HG03521 (cell line): Measurements from ENCODE around the gene TP73.

Experiments
- ATAC-seq: cut with Tn5 transposase; IDR thresholded peaks from one replicate; pipeline ENCODE4 v1.9.1; 2021; ENCODE audit warnings: mild to moderate bottlenecking, moderate library complexity; ENCODE audit not compliant: unreplicated experiment

Gene TP73

DNA sequence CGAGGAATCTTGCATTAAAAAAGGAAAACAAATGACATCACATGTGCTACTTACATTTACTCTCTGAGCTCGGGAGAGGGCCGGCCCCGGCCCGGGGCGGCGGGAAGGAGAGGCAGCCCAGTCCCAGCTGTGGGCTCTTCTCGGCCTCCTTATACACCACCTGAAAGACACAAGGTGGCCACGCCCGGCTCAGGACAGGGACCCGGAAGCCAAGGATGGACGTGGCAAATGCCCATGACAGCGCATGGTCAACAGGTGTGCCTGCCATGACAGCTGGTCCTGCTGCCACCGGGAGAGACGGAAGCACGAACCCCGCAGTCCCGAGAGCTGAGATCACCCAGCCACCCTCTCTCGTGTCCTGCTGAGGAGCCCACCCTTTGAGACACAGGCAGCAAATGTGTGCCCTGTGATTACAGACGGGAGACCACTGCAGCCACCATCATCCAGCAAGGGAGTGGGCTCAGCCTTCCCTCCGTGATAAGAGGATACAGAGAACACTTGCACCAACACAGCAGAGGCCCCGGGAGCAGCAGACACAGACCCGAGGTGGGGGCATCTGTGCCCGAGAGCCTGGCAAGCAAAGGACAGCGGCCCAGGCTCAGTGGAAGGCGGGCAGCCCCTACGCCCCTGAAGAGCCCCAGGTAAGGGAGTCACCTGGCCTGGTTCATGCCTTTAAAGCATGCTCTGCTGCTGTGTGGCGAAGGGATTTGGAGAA, 18.8 kb upstream of the TP73 start:
- no peak for ATAC-seq

DNA sequence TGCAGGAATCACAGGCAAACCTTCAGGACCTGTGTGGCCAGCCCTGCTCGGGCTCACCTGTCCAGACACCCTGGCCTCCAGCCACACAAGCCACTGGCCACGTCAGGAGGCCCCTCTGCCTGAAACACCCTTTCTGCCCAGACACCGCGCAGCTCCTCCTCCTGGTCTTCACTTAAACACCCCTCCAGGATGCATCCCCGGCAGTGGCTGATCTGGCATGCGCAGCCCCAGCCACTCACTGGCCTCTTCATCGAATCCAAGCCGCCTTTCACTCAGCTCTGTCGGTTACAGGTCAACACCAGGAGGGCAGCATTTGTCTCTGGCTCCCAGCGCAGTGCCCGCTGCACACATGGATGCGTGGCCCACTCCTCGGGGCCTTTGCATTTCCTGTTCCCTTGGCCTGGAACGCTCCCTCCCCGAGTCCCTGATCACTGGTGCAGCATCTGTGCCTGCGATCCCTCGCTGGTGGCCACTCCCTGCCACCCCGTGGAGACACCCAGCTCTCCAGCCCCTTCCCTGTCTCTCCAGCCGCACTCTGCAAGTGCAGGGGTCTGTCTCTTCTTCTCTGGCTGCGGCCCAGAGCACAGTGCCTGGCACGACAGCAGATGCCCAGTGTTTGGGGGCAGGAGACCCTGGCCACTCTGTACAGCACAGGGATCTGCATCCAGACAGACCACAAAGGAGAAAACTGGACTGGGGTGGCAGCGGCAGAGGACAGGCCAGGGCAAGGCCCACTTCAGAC, 18.1 kb upstream of the TP73 start:
- no peak for ATAC-seq

DNA sequence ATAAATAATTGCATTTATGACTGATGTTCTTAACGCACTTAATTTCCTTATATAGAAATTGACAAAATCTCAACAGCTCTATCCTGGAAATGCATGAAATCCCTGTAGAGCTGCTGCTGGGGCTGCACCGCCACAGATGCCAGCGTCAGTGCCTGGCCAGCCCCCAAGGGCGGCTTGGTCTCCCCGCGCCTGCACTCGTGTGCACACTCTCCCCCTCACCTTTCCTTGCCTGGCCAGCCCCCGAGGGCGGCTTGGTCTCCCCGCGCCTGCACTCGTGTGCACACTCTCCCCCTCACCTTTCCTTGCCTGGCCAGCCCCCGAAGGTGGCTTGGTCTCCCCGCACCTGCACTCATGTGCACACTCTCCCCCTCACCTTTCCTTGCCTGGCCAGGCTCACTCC, 16.2 kb upstream of the TP73 start:
- no peak for ATAC-seq

DNA sequence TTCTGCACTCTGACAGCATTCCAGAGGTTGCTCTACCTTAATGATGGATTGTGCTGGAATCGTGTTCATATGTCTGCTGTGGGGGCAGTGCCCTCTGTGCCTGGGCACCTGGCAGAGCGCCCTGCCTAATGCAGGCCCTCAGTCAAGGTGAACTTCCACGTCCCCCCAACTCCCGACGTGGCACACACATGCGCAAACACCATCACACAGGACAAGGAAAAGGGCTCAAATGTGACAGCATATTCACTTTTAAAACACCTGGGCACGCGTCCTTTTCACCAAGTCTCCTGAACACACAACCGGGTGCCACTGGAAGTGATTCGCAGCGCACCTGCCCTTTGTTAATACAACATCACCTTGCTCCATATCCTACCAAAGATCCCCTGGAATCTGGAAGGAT, 15.8 kb upstream of the TP73 start:
- ATAC-seq, result no peak

DNA sequence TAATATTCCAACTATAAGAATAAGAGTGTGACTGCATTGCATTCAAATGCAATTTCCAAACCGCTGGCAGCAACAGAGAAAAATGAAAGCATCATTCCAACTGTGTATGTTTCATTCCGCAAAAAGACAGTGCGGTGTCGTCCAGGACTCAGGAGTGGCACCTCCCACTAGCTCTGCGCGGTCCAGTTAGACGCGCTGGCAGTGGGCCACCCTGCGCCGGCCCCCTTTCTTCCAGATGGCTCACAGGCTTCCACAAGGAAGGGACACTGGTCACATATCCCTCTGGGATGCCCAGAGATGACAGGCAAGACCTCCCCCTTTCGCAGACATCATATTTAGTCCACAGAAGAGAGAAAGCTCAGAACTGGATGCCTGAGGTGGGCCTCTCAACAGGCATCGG, 14.3 kb upstream of the TP73 start:
- no peak for ATAC-seq

DNA sequence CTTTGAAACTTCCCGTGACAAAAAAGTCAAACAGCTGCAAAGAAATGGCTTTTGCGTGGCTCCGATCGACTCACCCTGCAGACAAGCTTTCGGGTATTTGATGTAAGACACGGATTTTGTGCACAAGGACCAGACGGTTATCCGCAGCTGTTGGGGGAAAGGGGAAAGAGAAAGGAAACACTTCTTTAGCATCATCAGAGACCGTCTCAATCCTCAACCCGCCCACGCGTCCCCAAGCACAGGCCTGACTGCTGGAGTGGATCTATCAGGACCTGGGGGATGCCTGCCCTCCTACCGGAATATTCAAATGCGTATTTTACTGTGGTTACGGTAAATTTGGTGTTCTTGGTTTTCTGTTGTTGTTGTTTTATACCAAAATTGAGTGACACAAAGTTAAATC, 13.6 kb upstream of the TP73 start:
- ATAC-seq, result no peak

DNA sequence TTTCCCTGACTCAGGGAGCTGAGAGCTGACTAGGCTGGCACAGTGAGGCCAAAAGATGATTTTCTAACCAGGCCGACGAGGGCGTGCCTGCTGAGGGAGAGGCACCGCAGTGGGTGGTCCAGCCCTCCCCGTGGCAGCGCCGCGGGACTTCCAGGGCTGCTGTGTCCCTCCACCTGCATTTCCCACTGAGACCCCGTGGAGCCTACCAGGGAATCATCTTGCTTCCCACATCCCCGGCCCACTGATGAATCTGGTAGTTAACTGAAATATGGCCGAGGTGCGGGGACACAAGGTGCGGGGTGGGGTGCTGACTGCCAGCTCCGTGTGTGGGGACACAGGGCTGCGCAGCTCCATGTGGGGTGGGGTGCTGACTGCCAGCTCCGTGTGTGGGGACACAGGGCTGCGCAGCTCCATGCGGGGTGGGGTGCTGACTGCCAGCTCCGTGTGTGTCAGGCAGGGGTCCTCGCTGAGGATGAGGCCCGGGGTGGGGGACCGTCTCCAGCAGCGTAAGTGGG, 12.9 kb upstream of the TP73 start:
- ATAC-seq, result no peak

DNA sequence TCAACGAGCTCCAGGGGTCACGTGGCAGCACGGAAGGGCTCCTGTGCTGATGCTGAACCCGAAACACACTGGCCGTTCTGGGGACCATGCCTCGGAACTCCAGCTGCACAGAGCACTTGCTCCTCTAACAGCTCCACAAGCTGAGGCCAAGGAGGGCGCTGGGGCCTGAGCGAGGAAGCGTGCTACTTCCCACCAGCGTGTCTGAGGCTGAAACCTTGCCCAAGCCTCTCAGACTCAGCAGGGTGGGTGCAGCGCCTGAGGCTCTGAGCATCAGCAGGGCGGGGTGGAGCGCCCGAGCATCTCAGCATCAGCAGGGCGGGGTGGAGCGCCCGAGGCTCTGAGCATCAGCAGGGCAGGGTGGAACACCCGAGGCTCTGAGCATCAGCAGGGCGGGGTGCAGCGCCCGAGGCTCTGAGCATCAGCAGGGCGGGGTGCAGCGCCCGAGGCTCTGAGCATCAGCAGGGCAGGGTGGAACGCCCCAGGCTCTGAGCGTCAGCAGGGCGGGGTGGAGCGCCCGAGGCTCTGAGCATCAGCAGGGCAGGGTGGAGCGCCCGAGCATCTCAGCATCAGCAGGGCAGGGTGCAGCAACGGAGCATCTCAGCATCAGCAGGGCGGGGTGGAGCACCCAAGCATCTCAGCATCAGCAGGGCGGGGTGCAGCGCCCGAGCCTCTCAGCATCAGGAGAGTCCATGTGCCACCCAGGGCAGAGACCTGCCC, 12.0 kb upstream of the TP73 start:
- no peak for ATAC-seq

DNA sequence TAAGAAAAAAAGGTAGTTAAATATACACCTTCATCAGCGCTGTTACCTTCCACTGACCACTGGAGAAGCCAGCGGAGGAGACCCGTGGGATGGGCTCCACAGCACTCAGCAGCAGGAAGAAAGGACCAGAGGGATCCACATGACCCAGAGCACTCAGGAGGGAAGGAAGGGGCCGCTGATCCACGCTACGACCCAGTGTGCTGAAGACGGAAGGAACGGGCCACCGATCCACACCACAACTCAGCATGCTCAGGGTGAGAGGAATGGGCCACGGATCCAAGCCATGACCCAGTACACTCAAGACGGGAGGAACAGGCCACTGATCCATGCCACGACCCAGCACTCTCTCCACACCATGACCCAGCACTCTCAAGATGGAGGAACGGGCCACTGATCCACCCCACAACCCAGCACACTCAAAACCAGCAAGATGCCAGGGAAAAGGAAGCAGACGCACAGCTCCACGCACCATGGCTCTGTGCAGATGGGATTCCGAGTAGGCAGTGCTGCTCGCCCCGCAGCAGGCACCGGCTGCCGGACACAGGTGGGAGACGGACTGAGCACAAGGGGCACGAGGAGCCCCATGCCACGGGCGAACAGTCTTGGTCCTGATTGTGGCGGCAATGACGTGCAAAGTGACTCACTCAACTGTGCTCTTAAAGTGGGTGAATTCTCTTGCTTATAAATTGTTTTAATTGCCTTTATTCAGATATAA, 11.1 kb upstream of the TP73 start:
- no peak for ATAC-seq

DNA sequence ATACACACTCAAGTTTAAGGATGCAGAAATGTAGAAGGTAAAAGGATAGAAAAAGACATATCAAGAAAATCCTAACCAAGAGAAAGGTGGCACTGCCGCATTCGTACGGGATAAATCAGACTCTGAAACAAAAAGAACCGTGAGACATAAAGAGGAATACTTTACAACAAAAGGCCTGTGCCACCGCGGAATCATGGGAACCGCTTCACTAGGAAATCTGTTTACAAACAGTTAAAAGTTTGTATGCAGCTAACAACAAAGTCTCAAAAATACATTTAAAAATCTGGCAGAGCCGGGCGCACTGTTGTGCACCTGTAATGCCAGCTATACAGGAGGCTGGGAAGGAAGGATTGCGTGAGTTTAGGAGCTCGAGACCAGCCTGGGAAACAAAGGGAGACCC, 10.5 kb upstream of the TP73 start:
- no peak for ATAC-seq

DNA sequence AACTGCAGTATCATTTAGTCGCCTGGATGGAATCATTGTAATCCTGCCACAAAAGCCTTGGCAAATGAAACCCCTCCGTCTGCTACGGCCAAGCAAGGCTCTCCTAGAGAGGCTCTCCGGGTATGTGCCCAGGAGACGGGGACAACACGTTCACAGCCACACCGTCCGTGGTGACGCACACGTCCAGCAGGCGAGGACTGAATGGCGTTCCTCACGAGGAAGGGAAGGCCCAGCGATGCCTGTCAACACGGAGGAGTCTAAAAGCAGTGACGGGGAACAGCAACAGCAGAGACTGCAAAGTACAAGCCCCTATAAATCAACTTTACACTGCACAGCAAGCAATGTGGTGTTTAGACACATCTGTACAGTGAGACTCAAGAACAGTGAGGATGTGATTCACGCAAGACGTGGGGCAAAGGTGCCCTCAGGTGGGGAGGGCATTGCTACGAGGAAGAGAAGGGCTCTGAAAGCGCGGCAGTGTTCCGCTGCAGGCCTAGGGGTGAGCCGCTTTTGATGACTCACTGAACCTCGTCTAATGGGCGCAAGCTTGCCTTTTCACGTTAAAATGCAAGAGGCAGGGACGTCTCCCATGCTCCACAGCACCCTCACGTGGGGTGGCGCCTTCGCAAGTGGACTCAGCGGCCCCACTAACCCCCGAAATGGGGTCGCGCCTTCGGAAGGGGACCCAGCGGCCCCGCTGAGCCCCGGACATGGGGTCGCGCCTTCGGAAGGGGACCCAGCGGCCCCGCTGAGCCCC, 9.2 kb upstream of the TP73 start:
- ATAC-seq, result no peak

DNA sequence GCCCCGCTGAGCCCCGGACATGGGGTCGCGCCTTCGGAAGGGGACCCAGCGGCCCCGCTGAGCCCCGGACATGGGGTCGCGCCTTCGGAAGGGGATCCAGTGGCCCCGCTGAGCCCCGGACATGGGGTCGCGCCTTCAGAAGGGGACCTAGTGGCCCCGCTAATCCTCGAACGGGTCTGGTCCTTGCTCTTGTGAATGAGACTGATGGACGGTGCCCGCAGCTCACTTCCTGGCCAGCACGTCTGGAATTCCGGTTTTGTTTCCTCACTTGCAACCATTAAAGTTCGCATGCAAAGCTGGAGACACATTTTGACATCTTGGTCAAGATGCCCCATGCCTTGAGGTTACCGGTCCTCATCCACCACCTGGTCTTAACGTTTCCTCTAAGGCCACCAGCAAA, 8.0 kb upstream of the TP73 start:
- no peak for ATAC-seq

DNA sequence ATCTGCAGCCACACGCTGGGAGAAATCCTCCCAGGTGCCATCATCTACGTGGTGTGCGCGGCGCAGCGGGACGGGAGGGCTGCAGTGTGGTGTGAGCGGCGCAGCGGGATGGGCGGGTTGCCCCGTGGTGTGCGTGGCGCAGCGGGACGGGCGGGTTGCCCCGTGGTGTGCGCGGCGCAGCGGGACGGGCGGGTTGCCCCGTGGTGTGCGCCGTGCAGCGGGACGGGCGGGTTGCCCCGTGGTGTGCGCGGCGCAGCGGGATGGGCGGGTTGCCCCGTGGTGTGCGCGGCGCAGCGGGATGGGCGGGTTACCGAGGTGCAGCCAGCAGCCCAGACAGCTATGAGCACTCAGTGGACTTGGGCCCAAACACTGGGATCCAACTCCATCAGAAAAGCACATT, 7.1 kb upstream of the TP73 start:
- ATAC-seq, result no peak

DNA sequence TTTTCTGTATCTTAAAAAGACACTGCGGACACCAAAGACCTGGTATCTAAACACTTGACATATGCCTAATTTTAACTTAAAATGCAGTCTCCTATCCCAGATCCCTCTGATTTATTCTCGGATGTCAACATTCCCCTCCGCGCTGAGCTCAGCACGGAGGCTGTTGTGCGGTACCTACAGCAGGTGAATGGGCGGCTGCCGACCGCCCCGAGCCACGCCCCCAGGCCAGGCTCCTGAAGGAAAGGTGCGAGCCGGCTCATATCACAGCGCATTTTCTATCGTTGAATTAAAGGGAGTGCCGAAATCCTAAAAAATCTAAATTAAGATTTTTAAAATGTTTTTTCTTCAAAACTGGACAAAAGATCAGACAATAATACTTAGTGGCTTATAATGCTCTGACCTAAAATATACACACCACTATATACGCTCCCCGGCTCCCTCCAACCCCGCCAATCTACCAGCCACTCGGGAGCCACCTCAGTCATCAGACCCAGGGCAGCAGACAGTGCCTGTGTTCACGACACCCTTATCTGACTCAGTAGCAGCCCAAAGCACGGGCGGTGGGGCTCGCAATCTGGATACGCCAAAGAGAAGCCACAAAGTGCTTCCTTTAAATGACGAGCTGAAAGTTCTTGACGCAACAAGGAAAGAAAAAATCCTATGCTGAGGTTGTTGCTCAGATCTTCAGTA, 6.5 kb upstream of the TP73 start:
- ATAC-seq, result no peak

DNA sequence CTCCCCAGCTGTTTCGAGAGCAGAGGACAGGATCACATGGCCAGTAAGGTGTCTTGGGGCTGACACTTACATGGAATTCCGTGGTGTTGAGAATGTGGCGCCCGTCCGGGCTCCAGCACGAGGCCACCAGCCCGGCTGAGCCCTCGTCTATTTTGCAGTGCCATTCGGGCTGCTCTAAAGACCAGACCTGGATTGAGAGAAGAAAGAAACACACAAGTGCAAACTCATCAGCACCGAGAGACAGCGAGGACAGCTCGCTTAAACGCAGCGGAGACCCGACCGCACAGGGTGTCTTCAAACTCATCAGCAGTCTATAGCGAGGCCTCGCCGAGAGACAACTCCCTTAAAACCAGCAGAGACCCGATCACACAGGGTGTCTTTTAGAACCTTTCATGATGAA, 5.7 kb upstream of the TP73 start:
- ATAC-seq, result no peak

DNA sequence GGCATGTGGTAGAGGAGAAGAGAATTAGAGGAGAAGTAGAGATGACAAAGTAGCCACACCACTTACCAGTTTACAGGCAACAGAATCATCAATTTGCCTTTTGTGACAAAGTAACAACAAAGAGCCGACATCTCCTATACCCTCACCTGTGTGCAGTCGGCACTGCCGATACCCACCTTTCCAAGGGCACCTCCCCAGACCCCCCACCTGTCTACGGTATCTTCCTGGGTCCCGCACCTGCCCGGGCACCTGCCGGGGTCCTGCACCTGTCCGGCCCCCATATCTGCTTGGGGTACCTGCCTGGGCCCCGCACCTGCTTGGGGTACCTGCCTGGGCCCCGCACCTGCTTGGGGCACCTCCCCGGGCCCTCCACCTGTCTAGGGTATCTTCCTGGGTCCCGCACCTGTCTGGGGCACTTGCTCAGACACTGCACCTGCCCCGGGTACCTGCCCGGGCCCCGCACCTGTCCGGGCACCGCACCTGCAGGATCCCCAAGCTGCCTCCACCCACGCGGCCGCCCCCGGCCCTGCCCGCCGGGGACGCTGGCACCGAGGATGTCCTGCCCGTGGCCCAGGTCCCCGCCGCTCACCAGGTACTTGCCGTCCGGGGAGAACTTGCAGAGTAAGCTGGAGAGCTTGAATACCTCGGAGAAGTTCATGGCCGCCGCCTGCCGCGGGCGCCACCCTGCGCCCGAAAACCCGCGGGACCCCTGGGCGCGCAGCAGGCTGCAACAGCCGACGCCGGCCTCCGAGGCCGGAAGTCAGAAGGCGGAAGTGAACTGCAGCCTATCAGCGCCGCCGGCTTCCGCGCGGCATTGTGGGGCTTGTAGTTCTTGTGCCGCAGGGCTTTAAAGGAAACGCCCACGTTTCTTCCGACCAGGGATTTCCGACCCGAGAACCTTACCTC, 2.7 kb upstream of the TP73 start, which contains the start of gene WRAP73:
WRAP73 (minus strand) TSS at position 762 of the 906 bp plus-strand sequence; CDS start at position 658, 104 bp downstream.
- ATAC-seq, result peak; percentile 68

DNA sequence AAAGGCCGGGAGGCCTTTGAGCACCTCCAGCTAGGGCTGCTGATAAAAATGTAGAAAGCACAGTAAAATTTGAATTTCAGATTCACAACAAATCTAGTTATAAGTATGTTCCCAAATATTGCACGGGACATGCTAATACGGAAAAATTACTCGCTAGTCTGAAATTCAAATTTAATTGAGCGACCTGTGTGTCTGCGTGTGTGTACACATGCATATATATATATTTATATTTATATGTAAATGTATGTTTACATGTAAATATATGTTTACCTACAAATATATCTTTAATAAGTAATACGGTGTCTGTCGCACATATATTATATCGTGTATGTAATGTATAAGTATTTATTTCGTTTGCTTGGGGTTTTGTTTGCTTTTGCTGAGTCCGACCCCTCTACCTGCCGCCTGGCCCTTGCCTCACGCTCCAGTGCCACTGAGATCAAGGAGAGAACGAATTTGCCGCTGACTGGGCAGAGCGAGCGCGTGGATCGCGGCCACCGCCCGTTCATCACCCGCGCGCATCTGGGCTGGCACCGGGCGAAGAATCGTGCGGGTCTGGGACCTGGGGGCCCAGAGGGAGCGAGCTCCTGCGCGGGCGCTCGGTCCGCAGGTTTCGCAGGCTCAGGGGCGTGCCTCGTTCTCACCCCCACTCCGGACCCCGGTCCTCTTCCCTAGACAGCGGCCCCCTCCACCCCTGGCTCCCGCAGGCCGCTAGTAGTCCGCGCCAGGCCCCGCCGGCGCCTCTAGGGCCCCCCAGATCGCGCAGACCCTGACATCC, 1.9 kb upstream of the TP73 start:
- no peak for ATAC-seq
